GM12878 (cell line): Measurements from ENCODE around the gene GPR158. TPM values are rescaled to one million over a fixed set of nuclear protein-coding genes. Genes with fewer than 3 reads are reported as not detected.

ENCODE experiments used
- ATAC-seq: fragments of 200-7000 bp; cut with Tn5 transposase; 3 replicates; pipeline ENCODE4 v1.9.1; 2020; ENCODE audit warnings: mild to moderate bottlenecking, moderate library complexity
- BruUV-seq: library from RNA; stranded (reverse); fragments of 400-500 nt; replicated peaks from 2 replicates; lab custom pipeline; 2021; lab: Mats Ljungman, UMichigan
- CTCF ChIA-PET: fragments of 300-600 bp; sonication (Branson Sonifier 250); formaldehyde crosslinking; extraction: SDS; loops from one replicate; lab custom pipeline; 2021; ENCODE audit warnings: inconsistent platforms; lab: Yijun Ruan, JAX
- POLR2A ChIA-PET: fragments of 350-600 bp; formaldehyde crosslinking; extraction: SDS; loops from one replicate; lab custom pipeline; 2021; ENCODE audit warnings: inconsistent platforms; lab: Charles Lee
- RAD21 ChIA-PET: fragments of 300-600 bp; sonication (Branson Sonifier 250); formaldehyde crosslinking; loops from one replicate; lab custom pipeline; 2023; ENCODE audit warnings: antibody characterized with exemption; ENCODE audit not compliant: unreplicated experiment; lab: Charles Lee
- SMC1A ChIA-PET: fragments of 300-600 bp; sonication (Branson Sonifier 250); formaldehyde crosslinking; loops from one replicate; lab custom pipeline; 2023; ENCODE audit not compliant: unreplicated experiment, uncharacterized antibody; lab: Charles Lee
- DNase-seq: peaks from one replicate; pipeline ENCODE4 v3.0.0-alpha.2; 2011; ENCODE audit warnings: low read depth, low spot score
- FAIRE-seq: peaks from 3 replicates; lab custom pipeline; 2011; peaks lifted over from hg19 to GRCh38; lab: Jason Lieb, UNC
- H2AFZ ChIP-seq: 2 replicates; pipeline ENCODE4 v1.6.0; 2011; ENCODE audit warnings: low read depth, low read length, control low read depth; ENCODE audit not compliant: control insufficient read depth
- H3K27ac ChIP-seq: 2 replicates; pipeline ENCODE4 v1.5.1; 2011; ENCODE audit warnings: control low read depth; ENCODE audit not compliant: control insufficient read depth, insufficient read depth
- H3K27me3 ChIP-seq, 2 experiments: replicated peaks in 1 of 2; 2 replicates each; pipeline versions ENCODE4 v1.6.0 to v1.6.1; 2011; ENCODE audit warnings: low read length in 1 of 2; ENCODE audit not compliant: control insufficient read depth in 2 of 2, insufficient read depth in 2 of 2
- H3K36me3 ChIP-seq, 2 experiments: 2 replicates each; pipeline ENCODE4 v1.5.1; 2011; ENCODE audit warnings: low read length in 1 of 2; ENCODE audit not compliant: control insufficient read depth in 2 of 2, insufficient read depth in 2 of 2
- H3K4me1 ChIP-seq: 2 replicates; pipeline ENCODE4 v1.6.1; 2011; ENCODE audit warnings: mild to moderate bottlenecking, low read length, moderate library complexity, mixed read lengths; ENCODE audit not compliant: control insufficient read depth, insufficient read depth
- H3K4me2 ChIP-seq: 2 replicates; pipeline ENCODE4 v1.6.0; 2011; ENCODE audit warnings: control low read depth; ENCODE audit not compliant: control insufficient read depth, insufficient read depth
- H3K4me3 ChIP-seq: fragments of 200-600 bp; sonication (generic); 2 replicates; pipeline ENCODE4 v1.5.1; 2016
- H3K79me2 ChIP-seq: 2 replicates; pipeline ENCODE4 v1.6.0; 2011; ENCODE audit warnings: low read length; ENCODE audit not compliant: control insufficient read depth, insufficient read depth
- H3K9ac ChIP-seq: 2 replicates; pipeline ENCODE4 v1.8.0; 2011; ENCODE audit warnings: low read length, control low read depth, mixed read lengths; ENCODE audit not compliant: control insufficient read depth, insufficient read depth
- H3K9me3 ChIP-seq: replicated peaks from 3 replicates; pipeline ENCODE4 v1.5.1; 2011; ENCODE audit warnings: mild to moderate bottlenecking, low read length; ENCODE audit not compliant: control insufficient read depth, insufficient read depth
- H4K20me1 ChIP-seq: 2 replicates; pipeline ENCODE4 v1.6.0; 2011; ENCODE audit not compliant: control insufficient read depth, insufficient read depth
- EZH2 ChIP-seq: IDR thresholded peaks from 2 replicates; pipeline ENCODE4 v1.6.1; 2012; ENCODE audit warnings: low read depth, mild to moderate bottlenecking, control low read depth, inconsistent platforms, low read length, borderline replicate concordance; ENCODE audit not compliant: control insufficient read depth
- NRF1 ChIP-seq: conservative IDR thresholded peaks from 2 replicates; pipeline ENCODE4 v1.6.1; 2011; ENCODE audit warnings: mild to moderate bottlenecking, low read depth, low read length, improper control_type of control experiment
- PKNOX1 ChIP-seq: fragments of 450-650 bp; IDR thresholded peaks from 2 replicates; pipeline ENCODE4 v1.6.1; 2016; ENCODE audit warnings: mild to moderate bottlenecking
- POU2F2 ChIP-seq: IDR thresholded peaks from 3 replicates; pipeline ENCODE4 v1.6.1; 2011; ENCODE audit warnings: low read depth, mild to moderate bottlenecking, low read length, borderline replicate concordance
- RB1 ChIP-seq: fragments of 450-650 bp; formaldehyde crosslinking; IDR thresholded peaks from 2 replicates; pipeline ENCODE4 v1.6.1; 2017; ENCODE audit warnings: mild to moderate bottlenecking, borderline replicate concordance
- RCOR1 ChIP-seq: conservative IDR thresholded peaks from 2 replicates; pipeline ENCODE4 v1.6.1; 2012; ENCODE audit warnings: low read depth, low read length, improper control_type of control experiment
- SMAD1 ChIP-seq: fragments of 450-650 bp; IDR thresholded peaks from 2 replicates; pipeline ENCODE4 v1.6.1; 2018; ENCODE audit warnings: mild to moderate bottlenecking, low read depth; ENCODE audit not compliant: partially characterized antibody
- WGBS: methylation state at CpG from one replicate; pipeline ENCODE4 v1.1.6; 2016; ENCODE audit warnings: low lambda C conversion rate; ENCODE audit not compliant: insufficient replicate concordance, insufficient coverage; ENCODE audit errors: missing lambda C conversion rate; 5-methylcytosine and 5-hydroxymethylcytosine counted together
- in situ Hi-C: fragments of 300-500 bp; cut with MboI; formaldehyde crosslinking; loops from 9 replicates; pipeline ENCODE4 v1.14.3; 2018; ENCODE audit warnings: mixed read lengths
- intact Hi-C: fragments of 100-400 bp; cut with micrococcal nuclease; formaldehyde crosslinking; loops from one replicate; pipeline ENCODE4 v1.14.2; 2022; ENCODE audit not compliant: unreplicated experiment
- polyA plus RNA-seq, 11 experiments: library from polyadenylated mRNA; depleted of rRNA in 4 of 11; unstranded in 6 of 11; stranded (reverse) in 5 of 11; fragments of >200 nt; fragmentation: Nextera tagmentation in 4 of 11; fragmentation: Illumina TruSeq in 1 of 11; extraction: Ambion mirVana in 4 of 11; extraction: Trizol in 1 of 11; gene quantifications; 1 replicate in 1 of 11; 2 replicates in 10 of 11; pipeline versions ENCODE4 v1.2.1 to v1.2.3, GENCODE V29; 2011 to 2016; ENCODE audit warnings: inconsistent platforms in 2 of 11, missing spikeins in 2 of 11, low read depth in 1 of 11
- total RNA-seq, 4 experiments: library from RNA; depleted of rRNA in 3 of 4; stranded (reverse); fragments of >200 nt in 3 of 4; fragmentation: Illumina TruSeq in 1 of 4; extraction: Trizol in 1 of 4; gene quantifications; 2 replicates each; pipeline versions ENCODE4 v1.2.1 to v1.2.3, GENCODE V29; 2013 to 2021

GPR158 gene
- total and polyA plus RNA-seq, 10 of the 15 experiments (the other 5 are each of a cell fraction or from before 2014, with no cell fraction given): not detected

DNA sequence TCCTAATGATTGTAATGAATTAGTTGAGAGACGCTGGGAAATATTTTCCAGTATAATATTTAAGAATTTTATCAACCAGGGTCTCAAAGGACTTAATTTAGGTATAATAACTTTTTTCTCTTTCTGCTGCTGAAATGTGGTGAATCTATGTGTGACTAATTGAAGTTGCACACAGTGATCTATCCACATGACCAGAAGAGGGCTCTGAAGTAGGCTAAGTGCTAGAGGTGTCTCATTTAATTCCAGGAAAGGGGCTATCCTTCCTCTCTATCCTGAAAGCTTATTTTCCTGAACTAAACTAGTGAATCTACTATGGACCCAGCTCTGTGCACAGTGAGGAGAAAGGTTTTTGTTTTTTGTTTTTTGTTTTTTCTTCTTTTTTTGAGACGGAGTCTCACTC, 464.8 kb downstream of the GPR158 start:
- DNase-seq: no peak
- intact Hi-C loops (no loop called here), in situ Hi-C loops (no loop called here)
- Histone ChIP-seq H3K27ac (no peak overlapping the region), H3K9me3 (no peaks in the 10 kb centered on the region), H3K9ac (no peak overlapping the region), H3K4me2 (no peak overlapping the region), H3K36me3 (no peaks in the 10 kb centered on the region), H3K4me3 (no peak overlapping the region), H3K79me2 (no peaks in the 10 kb centered on the region), H2AFZ (no peak overlapping the region), H4K20me1 (no peaks in the 10 kb centered on the region), H3K4me1 (no peaks in the 10 kb centered on the region), H3K27me3 (no peaks in the 10 kb centered on the region)
- 56% methylated on average over 2 of the region's 2 CpGs for WGBS
- SMC1A ChIA-PET: no interaction called here
- POLR2A ChIA-PET: no interaction called here
- no TSS peak for BruUV-seq
- CTCF ChIA-PET: interaction anchor here (1.0 kb wide), 1 partner anchor 91 kb away, joined by 3 read pairs; no protein-coding TSS in a partner anchor
- TF ChIP-seq SMAD1 (no peak), EZH2 (no peak), POU2F2 (no peak), NRF1 (no peak), RB1 (no peak), PKNOX1 (no peak), RCOR1 (no peak)
- RAD21 ChIA-PET: no interaction called here
- no peak for ATAC-seq
- no peak for FAIRE-seq
